Fibroblast of peridontal ligament (primary cell): ENCODE data around the gene BPIFB4.
"Not testable (repeated sequence)": the region's sequence is repeated elsewhere in the genome, so short reads cannot be mapped to it uniquely, and the experiment has no call there.

Experiments
- DNase-seq: peaks from one replicate; pipeline ENCODE4 v3.0.0-alpha.2; 2010; ENCODE audit errors: extremely low read depth

BPIFB4 gene

GRCh38 chr20:33079259-33079658 lies at the start of gene BPIFB4:
Gene BPIFB4 (plus strand): TSS chr20:33079643. CDS start chr20:33081527, 1,884 bp downstream.
- DNase-seq: peak; percentile 3

DNA sequence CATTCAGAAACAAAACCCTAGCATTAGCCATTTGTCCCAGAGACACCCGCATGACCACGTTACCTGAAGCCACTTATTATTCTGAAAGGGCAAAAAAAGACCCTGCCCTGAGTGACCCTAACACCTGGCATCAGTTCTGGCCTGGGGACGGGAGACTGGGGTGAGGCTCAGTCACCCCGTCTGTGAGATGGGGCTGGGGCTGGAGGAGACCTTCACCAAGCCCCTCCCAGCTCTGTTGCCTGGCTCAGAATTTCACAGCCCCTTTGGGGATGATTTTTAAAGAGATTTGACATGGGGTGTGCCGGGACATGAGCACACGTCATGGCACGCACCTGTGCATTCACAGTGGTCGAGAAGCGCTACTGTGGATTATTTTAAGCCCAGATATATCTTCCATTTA lies 49.4 kb upstream of the BPIFB4 start:
- no peak for DNase-seq

- no peak for DNase-seq
These were observed 48.9 kb upstream of the BPIFB4 start for GRCh38 chr20:33030569-33030968.

- no peak for DNase-seq
These were observed 47.9 kb upstream of the BPIFB4 start, which contains the start of gene BPIFB6 for GRCh38 chr20:33031531-33031930. Gene BPIFB6 (plus strand): TSS chr20:33031648. CDS start chr20:33031648, 0 bp downstream.

DNA sequence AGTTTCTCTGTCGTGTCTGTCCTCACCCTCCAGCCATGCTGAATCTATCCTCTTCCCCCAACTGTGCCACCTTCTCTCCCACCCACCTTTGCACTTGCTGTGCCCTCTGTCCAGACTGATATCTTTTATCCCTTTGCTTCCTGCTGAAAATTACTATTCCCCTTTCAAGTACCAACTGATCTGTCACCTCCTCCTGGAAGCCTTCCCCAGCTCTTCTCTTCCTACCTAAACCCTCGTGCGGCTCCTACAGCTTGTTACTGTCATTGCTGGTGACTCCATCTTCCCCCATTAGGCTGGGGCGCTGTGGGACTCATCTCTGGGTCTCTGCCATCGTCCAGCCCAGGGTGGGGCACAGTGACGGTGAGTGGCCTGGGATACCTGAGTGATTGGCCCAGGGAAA lies 46.9 kb upstream of the BPIFB4 start:
- no peak for DNase-seq

DNA sequence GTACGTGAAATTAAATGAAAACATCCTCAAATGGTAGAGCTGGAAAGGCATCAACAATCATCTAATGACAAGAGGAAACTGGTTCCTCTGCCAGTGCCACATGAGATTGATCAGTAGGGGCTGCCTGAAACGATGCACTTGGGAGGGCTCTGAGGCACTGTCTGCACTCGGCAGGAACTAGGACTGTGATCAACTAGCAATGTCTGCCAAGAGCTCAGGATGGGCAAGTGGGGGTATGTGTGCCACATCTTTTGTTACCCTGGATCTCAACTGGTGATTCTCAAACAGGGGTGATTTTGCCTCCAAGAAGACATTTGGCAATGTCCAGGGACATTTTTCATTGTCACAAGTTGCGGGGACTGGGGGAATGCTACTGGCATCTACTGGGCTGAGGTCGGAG lies 46.1 kb upstream of the BPIFB4 start:
- DNase-seq: no peak

DNA sequence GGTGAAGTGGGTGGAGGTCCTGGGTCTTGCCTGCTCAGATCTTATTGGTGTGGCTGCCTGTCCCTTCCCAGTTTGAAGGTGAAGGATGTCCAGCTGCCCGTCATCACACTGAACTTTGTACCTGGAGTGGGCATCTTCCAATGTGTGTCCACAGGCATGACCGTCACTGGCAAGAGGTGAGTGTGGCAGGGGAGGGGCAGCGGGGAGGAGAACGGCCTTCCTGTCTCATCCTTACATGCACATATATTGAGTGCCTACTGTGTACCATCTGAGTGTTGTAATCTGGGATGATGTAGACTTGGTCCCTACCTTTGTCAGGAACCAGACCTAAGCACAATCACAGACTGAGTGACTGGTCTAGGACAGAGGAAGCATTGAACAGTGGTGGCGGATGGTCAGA lies 45.3 kb upstream of the BPIFB4 start:
- DNase-seq: no peak

- DNase-seq: no peak
These were observed 44.4 kb upstream of the BPIFB4 start for GRCh38 chr20:33034901-33035492.

DNA sequence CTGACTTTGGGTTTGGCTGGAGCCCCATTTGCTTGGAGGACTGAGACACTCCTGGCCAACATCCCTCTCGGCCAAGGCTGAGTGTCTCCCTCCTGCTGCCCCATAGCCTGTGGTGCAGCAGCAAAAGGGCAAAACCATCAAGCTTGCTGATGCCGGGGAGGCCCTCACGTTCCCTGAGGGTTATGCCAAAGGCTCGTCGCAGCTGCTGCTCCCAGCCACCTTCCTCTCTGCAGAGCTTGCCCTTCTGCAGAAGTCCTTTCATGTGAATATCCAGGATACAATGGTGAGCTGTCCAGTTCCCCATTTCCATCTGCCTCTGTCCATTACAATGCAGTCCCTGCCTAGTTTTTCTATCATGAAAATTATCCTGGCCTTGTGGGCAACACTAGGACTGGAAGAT lies 42.0 kb upstream of the BPIFB4 start:
- DNase-seq: no peak

DNA sequence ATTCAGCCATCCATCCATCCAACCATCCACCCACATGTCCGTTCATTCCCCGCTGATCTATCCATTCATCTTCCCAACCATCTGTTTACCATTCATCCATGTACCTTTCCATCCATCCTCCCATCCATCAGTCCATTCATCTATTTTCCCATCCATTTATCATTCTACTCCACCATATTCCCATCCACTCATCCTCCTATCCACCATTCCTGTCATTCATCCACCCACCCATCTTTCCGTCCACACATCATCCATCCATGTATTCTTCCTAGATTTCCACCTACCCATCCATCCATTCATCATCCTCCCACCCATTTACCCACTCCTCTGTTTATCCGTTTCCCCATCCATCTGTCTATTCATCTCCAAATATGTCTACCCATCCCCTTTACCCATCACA lies 41.2 kb upstream of the BPIFB4 start:
- no peak for DNase-seq

- no peak for DNase-seq
These were observed 37.0 kb upstream of the BPIFB4 start for GRCh38 chr20:33042430-33042829.

GRCh38 chr20:33042983-33043730 lies 36.3 kb upstream of the BPIFB4 start:
- DNase-seq: no peak

GRCh38 chr20:33043731-33044181 lies 35.7 kb upstream of the BPIFB4 start:
- no peak for DNase-seq

GRCh38 chr20:33045129-33045721 lies 34.2 kb upstream of the BPIFB4 start:
- not testable (repeated sequence) for DNase-seq

DNA sequence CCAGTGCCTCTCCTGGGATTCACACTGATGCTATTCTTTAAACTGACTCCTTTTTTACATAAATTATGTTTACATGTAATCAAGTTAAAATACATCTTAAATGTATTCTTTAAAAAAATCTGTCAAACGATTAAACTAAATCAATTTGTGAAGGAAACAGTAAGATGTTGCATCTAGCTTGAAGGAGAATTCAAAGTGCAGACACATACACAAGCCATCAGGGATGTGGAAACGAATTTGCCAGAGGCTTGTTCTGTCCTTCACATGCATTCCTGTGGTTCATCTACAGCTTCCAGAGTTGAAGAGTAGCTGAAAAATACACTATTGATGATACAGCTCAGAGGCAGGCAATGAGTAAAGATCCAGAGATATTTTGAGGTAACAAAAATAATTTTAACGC lies 33.0 kb upstream of the BPIFB4 start:
- no peak for DNase-seq

GRCh38 chr20:33051333-33051732 lies 28.1 kb upstream of the BPIFB4 start:
- no peak for DNase-seq

GRCh38 chr20:33053291-33054106 lies 25.9 kb upstream of the BPIFB4 start, which contains the start of gene BPIFB3:
Gene BPIFB3 (plus strand): TSS chr20:33053903. CDS start chr20:33055436, 1,533 bp downstream.
- no peak for DNase-seq

- DNase-seq: no peak
These were observed 25.1 kb upstream of the BPIFB4 start for GRCh38 chr20:33054381-33054780.

- no peak for DNase-seq
These were observed 24.7 kb upstream of the BPIFB4 start for GRCh38 chr20:33054791-33055190.

DNA sequence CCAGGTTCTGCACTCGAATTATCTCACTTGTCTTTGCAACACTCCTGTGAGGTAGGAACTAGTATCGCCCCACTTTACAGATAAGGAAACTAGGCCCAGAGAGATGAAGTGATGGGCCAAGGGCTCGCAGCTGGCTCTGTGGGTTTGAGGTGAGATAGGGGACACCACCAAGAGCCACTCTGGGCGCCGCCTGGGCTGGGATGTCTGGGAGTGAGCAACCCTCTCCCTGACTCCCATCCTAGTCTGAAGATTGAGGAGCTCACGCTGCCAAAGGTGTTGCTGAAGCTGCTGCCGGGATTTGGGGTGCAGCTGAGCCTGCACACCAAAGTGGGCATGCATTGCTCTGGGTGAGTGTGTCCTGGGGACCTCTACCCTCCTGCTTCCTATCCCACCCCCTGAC lies 20.3 kb upstream of the BPIFB4 start:
- no peak for DNase-seq

- no peak for DNase-seq
These were observed 19.6 kb upstream of the BPIFB4 start for GRCh38 chr20:33059741-33060390.

GRCh38 chr20:33061658-33062028 lies 17.8 kb upstream of the BPIFB4 start:
- DNase-seq: no peak
